HEK293 (cell line): ENCODE results near the gene LRRC8C.

Experiments
- ATF2 ChIP-seq: fragments of 450-650 bp; formaldehyde crosslinking; IDR thresholded peaks from 2 replicates; pipeline ENCODE4 v1.5.1; 2016; ENCODE audit warnings: missing biosample characterization, missing genetic modification characterization, low read depth
- CTCF ChIP-seq: fragments of 450-650 bp; formaldehyde crosslinking; IDR thresholded peaks from 2 replicates; pipeline ENCODE4 v1.5.1; 2016; ENCODE audit warnings: missing biosample characterization, missing genetic modification characterization
- EGR2 ChIP-seq: fragments of 450-650 bp; formaldehyde crosslinking; IDR thresholded peaks from 2 replicates; pipeline ENCODE4 v1.5.1; 2016; ENCODE audit warnings: low read depth, missing biosample characterization, missing genetic modification characterization
- MEIS1 ChIP-seq: sonication (generic); formaldehyde crosslinking; IDR thresholded peaks from 2 replicates; pipeline ENCODE4 v1.8.1; 2022; ENCODE audit warnings: missing genetic modification reagents, mild to moderate bottlenecking, borderline replicate concordance
- SETDB1 ChIP-seq: IDR thresholded peaks from one replicate; pipeline ENCODE4 v1.6.1; 2017; ENCODE audit warnings: mild to moderate bottlenecking, low read length, moderate library complexity, mixed read lengths; ENCODE audit not compliant: insufficient read length
- TCF7L2 ChIP-seq: IDR thresholded peaks from 2 replicates; pipeline ENCODE4 v1.6.1; 2011; ENCODE audit warnings: low read depth, mild to moderate bottlenecking, inconsistent platforms, low read length, moderate library complexity, borderline replicate concordance
- ZBTB17 ChIP-seq: fragments of 450-650 bp; formaldehyde crosslinking; IDR thresholded peaks from 2 replicates; pipeline ENCODE4 v1.5.1; 2016; ENCODE audit warnings: missing biosample characterization, missing genetic modification characterization
- ZNF174 ChIP-seq: fragments of 450-650 bp; formaldehyde crosslinking; IDR thresholded peaks from 2 replicates; pipeline ENCODE4 v1.5.0; 2017; ENCODE audit warnings: missing biosample characterization, mild to moderate bottlenecking, missing genetic modification characterization
- ZNF280D ChIP-seq: fragments of 450-650 bp; formaldehyde crosslinking; IDR thresholded peaks from 2 replicates; pipeline ENCODE4 v1.5.1; 2016; ENCODE audit warnings: missing biosample characterization, missing genetic modification characterization
- ZNF585B ChIP-seq: fragments of 450-650 bp; formaldehyde crosslinking; IDR thresholded peaks from 2 replicates; pipeline ENCODE4 v1.5.1; 2016; ENCODE audit warnings: missing biosample characterization, missing genetic modification characterization
- ZNF830 ChIP-seq: fragments of 450-650 bp; IDR thresholded peaks from 2 replicates; pipeline ENCODE4 v1.5.0; 2018; ENCODE audit warnings: missing biosample characterization, missing genetic modification characterization, low read depth, mild to moderate bottlenecking, moderate library complexity
- TF ChIP-seq, protein P1 (sequence below): IDR thresholded peaks from 2 replicates; pipeline ENCODE4 v1.6.1; 2011; ENCODE audit warnings: mild to moderate bottlenecking, low read depth, low read length, borderline replicate concordance
- TF ChIP-seq, protein P2 (sequence below): fragments of 450-650 bp; IDR thresholded peaks from 2 replicates; pipeline ENCODE4 v1.5.1; 2018; ENCODE audit warnings: missing biosample characterization, mild to moderate bottlenecking, missing genetic modification characterization
- TF ChIP-seq, protein P3 (sequence below): fragments of 450-650 bp; formaldehyde crosslinking; IDR thresholded peaks from 2 replicates; pipeline ENCODE4 v1.5.1; 2016; ENCODE audit warnings: missing biosample characterization, missing genetic modification characterization

- TF ChIP-seq, protein P1, sequence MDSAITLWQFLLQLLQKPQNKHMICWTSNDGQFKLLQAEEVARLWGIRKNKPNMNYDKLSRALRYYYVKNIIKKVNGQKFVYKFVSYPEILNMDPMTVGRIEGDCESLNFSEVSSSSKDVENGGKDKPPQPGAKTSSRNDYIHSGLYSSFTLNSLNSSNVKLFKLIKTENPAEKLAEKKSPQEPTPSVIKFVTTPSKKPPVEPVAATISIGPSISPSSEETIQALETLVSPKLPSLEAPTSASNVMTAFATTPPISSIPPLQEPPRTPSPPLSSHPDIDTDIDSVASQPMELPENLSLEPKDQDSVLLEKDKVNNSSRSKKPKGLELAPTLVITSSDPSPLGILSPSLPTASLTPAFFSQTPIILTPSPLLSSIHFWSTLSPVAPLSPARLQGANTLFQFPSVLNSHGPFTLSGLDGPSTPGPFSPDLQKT: no peak
- TF ChIP-seq CTCF (tag by site-specific recombination) (no peak), MEIS1 (no peak), ZNF280D (tag by site-specific recombination) (no peak), ZNF174 (no peak), ZNF585B (no peak), ZBTB17 (tag by site-specific recombination) (no peak), ATF2 (no peak), SETDB1 (no peak), TCF7L2 (no peak), EGR2 (no peak), ZNF830 (tag by site-specific recombination) (no peak)
- TF ChIP-seq, protein P2, sequence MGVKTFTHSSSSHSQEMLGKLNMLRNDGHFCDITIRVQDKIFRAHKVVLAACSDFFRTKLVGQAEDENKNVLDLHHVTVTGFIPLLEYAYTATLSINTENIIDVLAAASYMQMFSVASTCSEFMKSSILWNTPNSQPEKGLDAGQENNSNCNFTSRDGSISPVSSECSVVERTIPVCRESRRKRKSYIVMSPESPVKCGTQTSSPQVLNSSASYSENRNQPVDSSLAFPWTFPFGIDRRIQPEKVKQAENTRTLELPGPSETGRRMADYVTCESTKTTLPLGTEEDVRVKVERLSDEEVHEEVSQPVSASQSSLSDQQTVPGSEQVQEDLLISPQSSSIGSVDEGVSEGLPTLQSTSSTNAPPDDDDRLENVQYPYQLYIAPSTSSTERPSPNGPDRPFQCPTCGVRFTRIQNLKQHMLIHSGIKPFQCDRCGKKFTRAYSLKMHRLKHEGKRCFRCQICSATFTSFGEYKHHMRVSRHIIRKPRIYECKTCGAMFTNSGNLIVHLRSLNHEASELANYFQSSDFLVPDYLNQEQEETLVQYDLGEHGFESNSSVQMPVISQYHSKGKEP (tag by site-specific recombination): no peak
- TF ChIP-seq, protein P3, sequence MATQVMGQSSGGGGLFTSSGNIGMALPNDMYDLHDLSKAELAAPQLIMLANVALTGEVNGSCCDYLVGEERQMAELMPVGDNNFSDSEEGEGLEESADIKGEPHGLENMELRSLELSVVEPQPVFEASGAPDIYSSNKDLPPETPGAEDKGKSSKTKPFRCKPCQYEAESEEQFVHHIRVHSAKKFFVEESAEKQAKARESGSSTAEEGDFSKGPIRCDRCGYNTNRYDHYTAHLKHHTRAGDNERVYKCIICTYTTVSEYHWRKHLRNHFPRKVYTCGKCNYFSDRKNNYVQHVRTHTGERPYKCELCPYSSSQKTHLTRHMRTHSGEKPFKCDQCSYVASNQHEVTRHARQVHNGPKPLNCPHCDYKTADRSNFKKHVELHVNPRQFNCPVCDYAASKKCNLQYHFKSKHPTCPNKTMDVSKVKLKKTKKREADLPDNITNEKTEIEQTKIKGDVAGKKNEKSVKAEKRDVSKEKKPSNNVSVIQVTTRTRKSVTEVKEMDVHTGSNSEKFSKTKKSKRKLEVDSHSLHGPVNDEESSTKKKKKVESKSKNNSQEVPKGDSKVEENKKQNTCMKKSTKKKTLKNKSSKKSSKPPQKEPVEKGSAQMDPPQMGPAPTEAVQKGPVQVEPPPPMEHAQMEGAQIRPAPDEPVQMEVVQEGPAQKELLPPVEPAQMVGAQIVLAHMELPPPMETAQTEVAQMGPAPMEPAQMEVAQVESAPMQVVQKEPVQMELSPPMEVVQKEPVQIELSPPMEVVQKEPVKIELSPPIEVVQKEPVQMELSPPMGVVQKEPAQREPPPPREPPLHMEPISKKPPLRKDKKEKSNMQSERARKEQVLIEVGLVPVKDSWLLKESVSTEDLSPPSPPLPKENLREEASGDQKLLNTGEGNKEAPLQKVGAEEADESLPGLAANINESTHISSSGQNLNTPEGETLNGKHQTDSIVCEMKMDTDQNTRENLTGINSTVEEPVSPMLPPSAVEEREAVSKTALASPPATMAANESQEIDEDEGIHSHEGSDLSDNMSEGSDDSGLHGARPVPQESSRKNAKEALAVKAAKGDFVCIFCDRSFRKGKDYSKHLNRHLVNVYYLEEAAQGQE: no peak
Observed at GRCh38 chr1:89681045-89681729, 48.3 kb downstream of the LRRC8C start.
